GM21825 (cell line): ENCODE measurements around the gene IMPA2.
"Not testable (repeated sequence)": the region's sequence is repeated elsewhere in the genome, so short reads cannot be mapped to it uniquely, and the experiment has no call there.

Experiments used
- ATAC-seq: cut with Tn5 transposase; IDR thresholded peaks from one replicate; pipeline ENCODE4 v1.9.1; 2021; ENCODE audit warnings: mild to moderate bottlenecking, moderate library complexity; ENCODE audit not compliant: unreplicated experiment

Gene IMPA2

GRCh38 chr18:11960743-11961380 is 20.4 kb upstream of the IMPA2 start:
- no peak for ATAC-seq

- ATAC-seq, result no peak
Measured at GRCh38 chr18:11962597-11962996, 18.7 kb upstream of the IMPA2 start.

GRCh38 chr18:11963991-11964484 is 17.3 kb upstream of the IMPA2 start:
- ATAC-seq, result no peak

GRCh38 chr18:11969904-11970835 is 11.1 kb upstream of the IMPA2 start:
- no peak for ATAC-seq

- not testable (repeated sequence) for ATAC-seq
Measured at GRCh38 chr18:11970836-11971226, 10.5 kb upstream of the IMPA2 start.

- no peak for ATAC-seq
Measured at GRCh38 chr18:11972371-11973174, 8.7 kb upstream of the IMPA2 start.

- ATAC-seq, result no peak
Measured at GRCh38 chr18:11974741-11975325, 6.5 kb upstream of the IMPA2 start.

GRCh38 chr18:11975723-11976122 is 5.6 kb upstream of the IMPA2 start:
- no peak for ATAC-seq

- no peak for ATAC-seq
Measured at GRCh38 chr18:11976315-11977152, 4.8 kb upstream of the IMPA2 start.

- no peak for ATAC-seq
Measured at GRCh38 chr18:11977153-11977466, 4.2 kb upstream of the IMPA2 start.

- ATAC-seq, result no peak
Measured at GRCh38 chr18:11978956-11979355, 2.4 kb upstream of the IMPA2 start.

GRCh38 chr18:11980163-11980493 is 1.2 kb upstream of the IMPA2 start:
- no peak for ATAC-seq

GRCh38 chr18:11980494-11981191 is 664 bp upstream of the IMPA2 start:
- peak; percentile 85 for ATAC-seq

GRCh38 chr18:11981543-11982366 is 448 bp downstream of the IMPA2 start:
- ATAC-seq, result peak; percentile 25

- ATAC-seq, result no peak
Measured at GRCh38 chr18:11982981-11983380, 1.7 kb downstream of the IMPA2 start.

- ATAC-seq, result no peak
Measured at GRCh38 chr18:11983592-11983991, 2.3 kb downstream of the IMPA2 start.

- no peak for ATAC-seq
Measured at GRCh38 chr18:11984091-11984490, 2.8 kb downstream of the IMPA2 start.

GRCh38 chr18:11985586-11985985 is 4.3 kb downstream of the IMPA2 start:
- no peak for ATAC-seq

GRCh38 chr18:11986061-11986460 is 4.8 kb downstream of the IMPA2 start:
- no peak for ATAC-seq
